SK-MEL-5 (cell line): ENCODE data around the gene GTPBP2. TPM values are rescaled to one million over a fixed set of nuclear protein-coding genes. Genes with fewer than 3 reads are reported as not detected.

Experiments used
- total RNA-seq: library from RNA; depleted of rRNA; stranded (reverse); fragments of >200 nt; shearing (Covaris generic); gene quantifications from 2 replicates; pipeline ENCODE4 v1.2.3, GENCODE V29; 2014; rRNA removed

GTPBP2 gene
- total RNA-seq, 1 experiment from 2014 or later: 95.2 TPM

Other genes with a start within 250 kb of the GTPBP2 start
- gene ABCC10, start 201.7 kb downstream of the GTPBP2 start, total RNA-seq: 16.6 and 17.1 TPM in 2 replicates
- gene DLK2, start 173.7 kb downstream of the GTPBP2 start, total RNA-seq: 0.48 and 0.83 TPM in 2 replicates
- gene TJAP1, start 151.7 kb downstream of the GTPBP2 start, total RNA-seq: 12.4 and 18.2 TPM in 2 replicates
- 0.42 and 0.64 TPM in 2 replicates for gene LRRC73, start 118.9 kb downstream of the GTPBP2 start, total RNA-seq
- gene YIPF3, start 112.3 kb downstream of the GTPBP2 start, total RNA-seq: 156 and 160 TPM in 2 replicates
- gene POLR1C, start 112.2 kb downstream of the GTPBP2 start, total RNA-seq: 45.3 and 47.5 TPM in 2 replicates
- 51.4 and 55.3 TPM in 2 replicates for gene XPO5, start 53.2 kb downstream of the GTPBP2 start, total RNA-seq
- 7.2 and 8.7 TPM in 2 replicates for gene POLH, start 53.1 kb downstream of the GTPBP2 start, total RNA-seq
- 161 and 166 TPM in 2 replicates for gene MAD2L1BP, start 6.6 kb upstream of the GTPBP2 start, total RNA-seq
- gene RSPH9, start 15.8 kb upstream of the GTPBP2 start, total RNA-seq: 1.1 and 1.7 TPM in 2 replicates
- gene MRPS18A, start 58.5 kb upstream of the GTPBP2 start, total RNA-seq: 80.8 and 83.0 TPM in 2 replicates
- 35.5 and 37.2 TPM in 2 replicates for gene VEGFA, start 140.9 kb upstream of the GTPBP2 start, total RNA-seq